K562 (cell line): Measurements from ENCODE around the gene RPLP2. TPM values are rescaled to one million over a fixed set of nuclear protein-coding genes. Genes with fewer than 3 reads are reported as not detected.

Experiments used
- ATAC-seq: fragments of 200-7000 bp; cut with Tn5 transposase; 3 replicates; pipeline ENCODE4 v1.9.1; 2020; ENCODE audit warnings: moderate library complexity
- BruUV-seq: library from RNA; stranded (reverse); fragments of 400-500 nt; replicated peaks from 2 replicates; lab custom pipeline; 2021; lab: Mats Ljungman, UMichigan
- CTCF ChIA-PET: fragments of 300-600 bp; formaldehyde crosslinking; extraction: SDS; loops from one replicate; lab custom pipeline; 2021; ENCODE audit warnings: low intra/inter-chr PET ratio; lab: Yijun Ruan, JAX
- POLR2A ChIA-PET: fragments of 300-600, 350-650 bp; sonication (Branson Sonifier 250); formaldehyde crosslinking; extraction: SDS; loops from one replicate; lab custom pipeline; 2021; ENCODE audit warnings: antibody characterized with exemption, inconsistent platforms; lab: Yijun Ruan, JAX
- DNase-seq, 4 experiments: peaks; one replicate each; pipeline versions ENCODE4 v3.0.0 to v3.0.0-alpha.2; 2011 to 2018; ENCODE audit warnings: low spot score in 3 of 4, mixed read lengths in 3 of 4; ENCODE audit errors: extremely low read depth in 1 of 4
- FAIRE-seq: peaks from 2 replicates; lab custom pipeline; 2011; peaks lifted over from hg19 to GRCh38; lab: Jason Lieb, UNC
- H2AFZ ChIP-seq: 2 replicates; pipeline ENCODE4 v1.6.0; 2011; ENCODE audit warnings: low read depth, low read length, control low read depth, inconsistent platforms
- H3K27ac ChIP-seq: fragments of 200-600 bp; 3 replicates; pipeline ENCODE4 v1.8.0; 2011; ENCODE audit warnings: low read depth, mild to moderate bottlenecking, control low read depth, inconsistent platforms, low read length, moderate library complexity, mixed read lengths; ENCODE audit errors: extremely low read depth
- H3K27me3 ChIP-seq, 2 experiments: fragments of 300-600 bp in 1 of 2; 2 replicates in 1 of 2; 3 replicates in 1 of 2; pipeline versions ENCODE4 v1.6.0 to v1.8.0; 2011; ENCODE audit warnings: inconsistent platforms in 2 of 2, low read length in 2 of 2, mild to moderate bottlenecking in 1 of 2, mixed read lengths in 1 of 2, moderate library complexity in 1 of 2; ENCODE audit not compliant: control insufficient read depth in 2 of 2, insufficient read depth in 2 of 2
- H3K36me3 ChIP-seq: fragments of 300-600 bp; 3 replicates; pipeline ENCODE4 v1.8.0; 2011; ENCODE audit warnings: mild to moderate bottlenecking, low read length, inconsistent platforms; ENCODE audit not compliant: control insufficient read depth, insufficient read depth
- H3K4me1 ChIP-seq, 2 experiments: fragments of 200-600 bp in 1 of 2; replicated peaks in 1 of 2; 2 replicates in 1 of 2; 3 replicates in 1 of 2; pipeline versions ENCODE4 v1.5.1 to v1.8.0; 2011; ENCODE audit warnings: inconsistent platforms in 2 of 2, low read length in 2 of 2, mild to moderate bottlenecking in 1 of 2, mixed read lengths in 1 of 2, moderate library complexity in 1 of 2; ENCODE audit not compliant: control insufficient read depth in 2 of 2, insufficient read depth in 2 of 2
- H3K4me2 ChIP-seq: 2 replicates; pipeline ENCODE4 v1.6.1; 2011; ENCODE audit warnings: low read length, control low read depth, inconsistent platforms, mixed read lengths; ENCODE audit not compliant: insufficient read depth
- H3K4me3 ChIP-seq: fragments of 200-600 bp; sonication (generic), shearing (Covaris generic); 2 replicates; pipeline ENCODE4 v1.5.1; 2016; ENCODE audit warnings: control low read depth, inconsistent platforms
- H3K79me2 ChIP-seq: fragments of 200-600 bp; 3 replicates; pipeline ENCODE4 v1.8.0; 2011; ENCODE audit warnings: low read length, inconsistent platforms; ENCODE audit not compliant: control insufficient read depth, insufficient read depth
- H3K9ac ChIP-seq, 2 experiments: 2 replicates each; pipeline versions ENCODE4 v1.6.0 to v1.6.1; 2011; ENCODE audit warnings: low read depth in 2 of 2, low read length in 2 of 2, control low read depth in 1 of 2, inconsistent platforms in 1 of 2, mild to moderate bottlenecking in 1 of 2, mixed read lengths in 1 of 2; ENCODE audit not compliant: insufficient read depth in 1 of 2
- H3K9me1 ChIP-seq: one replicate; pipeline ENCODE4 v1.6.0; 2011; ENCODE audit warnings: inconsistent platforms, mild to moderate bottlenecking, low read length, moderate library complexity; ENCODE audit not compliant: control insufficient read depth, insufficient read depth
- H3K9me3 ChIP-seq: replicated peaks from 2 replicates; pipeline ENCODE4 v1.5.1; 2011; ENCODE audit warnings: low read depth, low read length, inconsistent platforms; ENCODE audit not compliant: control insufficient read depth, insufficient read depth
- H4K20me1 ChIP-seq: replicated peaks from 2 replicates; pipeline ENCODE4 v1.6.1; 2011; ENCODE audit warnings: low read length, inconsistent platforms, mixed read lengths; ENCODE audit not compliant: control insufficient read depth, insufficient read depth
- ID3 ChIP-seq, 2 experiments: fragments of 250-450 bp in 1 of 2; fragments of 450-650 bp in 1 of 2; sonication (Bioruptor Pico) in 1 of 2; IDR thresholded peaks; 2 replicates each; pipeline versions ENCODE4 v1.6.1 to v1.8.0; 2016 to 2021; ENCODE audit warnings: mild to moderate bottlenecking in 2 of 2, moderate library complexity in 2 of 2, missing compliant biosample characterization in 1 of 2, missing genetic modification characterization in 1 of 2
- POLR2G ChIP-seq: fragments of 200-400 bp; formaldehyde crosslinking; IDR thresholded peaks from 2 replicates; pipeline ENCODE4 v1.6.1; 2017; ENCODE audit warnings: low read depth, mild to moderate bottlenecking, antibody characterized with exemption, low read length, moderate library complexity
- WGBS: fragments of 100-300 bp; shearing (Covaris generic); methylation state at CpG from one replicate; pipeline ENCODE4 v1.1.6; 2016; ENCODE audit warnings: low coverage, mixed read lengths; ENCODE audit not compliant: insufficient coverage; ENCODE audit errors: missing lambda C conversion rate; 5-methylcytosine and 5-hydroxymethylcytosine counted together
- in situ Hi-C: fragments of 300-500 bp; cut with MboI; formaldehyde crosslinking; loops from 4 replicates; pipeline ENCODE4 v1.15.0; 2018; ENCODE audit warnings: inconsistent platforms, mixed read lengths
- intact Hi-C: fragments of 100-400 bp; cut with micrococcal nuclease; formaldehyde crosslinking; loops from 2 replicates; pipeline ENCODE4 v1.14.2; 2022
- polyA plus RNA-seq, 8 experiments: library from polyadenylated mRNA; depleted of rRNA in 4 of 8; stranded (reverse) in 5 of 8; unstranded in 3 of 8; fragments of >200 nt; fragmentation: Nextera tagmentation in 2 of 8; fragmentation: Illumina TruSeq in 1 of 8; extraction: Ambion mirVana in 2 of 8; extraction: Trizol in 1 of 8; gene quantifications; 2 replicates each; pipeline versions ENCODE4 v1.2.1 to v1.2.3, GENCODE V29; 2011 to 2014; ENCODE audit warnings: inconsistent platforms in 1 of 8, missing spikeins in 1 of 8
- total RNA-seq, 7 experiments: library from RNA; depleted of rRNA in 6 of 7; stranded (reverse); fragments of >200 nt in 6 of 7; fragmentation: Illumina TruSeq in 2 of 7; extraction: Trizol in 2 of 7; gene quantifications; 2 replicates each; pipeline versions ENCODE4 v1.2.1 to v1.2.3, GENCODE V29; 2011 to 2021; ENCODE audit warnings: low replicate concordance in 1 of 7

RPLP2 gene
- total and polyA plus RNA-seq, 9 of the 15 experiments (the other 6 are each of a cell fraction or from before 2014, with no cell fraction given): 528 to 3,807 (median 1,633) TPM

GRCh38 chr11:824942-825341 is 15.2 kb downstream of the RPLP2 start:
- Histone ChIP-seq H2AFZ (no peak overlapping the region), H3K27ac (no peak overlapping the region), H3K9ac (peak overlapping the region in 1 of 2 experiments; percentile 81; a peak in 2 of 4 replicates), H3K36me3 (peaks cover 43% of the 10 kb centered on the region; the same call in 1 of the 3 replicates), H3K4me2 (no peak overlapping the region), H3K27me3 (no peaks in the 10 kb centered on the region), H3K4me1 (peaks cover 28 to 93% of the 10 kb centered on the region in 2 experiments), H3K79me2 (peaks cover 23% of the 10 kb centered on the region), H4K20me1 (peaks cover 13% of the 10 kb centered on the region), H3K4me3 (no peak overlapping the region), H3K9me3 (no peaks in the 10 kb centered on the region), H3K9me1 (peaks cover 6% of the 10 kb centered on the region)
- ChIA-PET POLR2A (interaction anchor here (1.2 to 1.9 kb wide), 4 partner anchors 9 to 17 kb away, joined by 3 to 6 read pairs (median 3); partner anchors contain the start of gene RPLP2), CTCF (no interaction called here)
- FAIRE-seq (no peak), ATAC-seq (no peak), DNase-seq (no peak)
- in situ Hi-C loops (no loop called here), intact Hi-C loops (no loop called here)
- WGBS: 69% methylated on average over 6 of the region's 11 CpGs
- TF ChIP-seq ID3 (CRISPR knock-in tag; IDR thresholded peaks at IDR 0.05) (no peak), ID3 (tag; IDR thresholded peaks at IDR 0.05) (no peak), POLR2G (peak; percentile 9; the same call in 1 of the 2 replicates)
- no TSS peak for BruUV-seq
